ENCODE data around the gene UQCRH. TPM values are rescaled to one million over a fixed set of nuclear protein-coding genes. Genes with fewer than 3 reads are reported as not detected.

Gene UQCRH
- total and polyA plus RNA-seq, 8 donors = 172 to 370 (median 333) TPM

GRCh38 chr1:46262508-46262907, 41.0 kb upstream of the UQCRH start:
- Histone ChIP-seq H3K27me3 (no peaks in the 10 kb centered on the region), H3K4me3 (no peak overlapping the region), H3K9me3 (no peaks in the 10 kb centered on the region), H3K27ac (no peak overlapping the region), H3K36me3 (peaks cover 0 to 6% of the 10 kb centered on the region in 2 donors), H3K4me1 (no peaks in the 10 kb centered on the region)
- intact Hi-C loops (cut with DNase I) = no loop called here
- TF ChIP-seq CTCF (IDR thresholded peaks at IDR 0.05) = no peak
- ATAC-seq = no peak
- no peak for DNase-seq

DNA sequence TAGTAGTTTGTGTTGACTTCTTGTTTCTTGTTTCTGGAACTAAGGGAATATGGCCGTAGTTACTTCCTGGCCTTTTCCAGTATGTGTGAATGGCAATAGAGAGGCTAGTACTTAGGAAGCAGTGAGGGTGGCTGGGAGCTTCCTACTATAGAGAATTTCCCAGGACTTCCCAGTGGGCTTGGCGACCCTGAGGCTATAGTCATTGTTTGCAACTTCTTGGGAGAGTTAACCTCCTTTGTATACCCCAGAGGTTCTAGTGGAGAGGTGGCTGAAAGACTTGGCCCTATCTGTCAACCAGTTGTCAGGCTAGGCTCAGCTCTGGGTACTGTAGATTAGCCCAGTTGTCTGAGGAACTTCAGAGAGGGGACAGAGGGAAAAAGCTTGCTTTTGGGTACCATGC, 40.4 kb upstream of the UQCRH start:
- no peak for ATAC-seq
- Histone ChIP-seq H3K27ac (no peak overlapping the region), H3K36me3 (peaks cover 0 to 6% of the 10 kb centered on the region in 2 donors), H3K27me3 (no peaks in the 10 kb centered on the region), H3K4me1 (no peaks in the 10 kb centered on the region), H3K4me3 (no peak overlapping the region), H3K9me3 (no peaks in the 10 kb centered on the region)
- intact Hi-C loops (cut with DNase I) = no loop called here
- DNase-seq = no peak
- no peak for TF ChIP-seq CTCF (IDR thresholded peaks at IDR 0.05)

- H3K9me3 ChIP-seq = no peaks in the 10 kb centered on the region
- DNase-seq (no peak), ATAC-seq (no peak)
- H3K4me3 ChIP-seq = no peak overlapping the region
- no peaks in the 10 kb centered on the region for H3K4me1 ChIP-seq
- no peak for TF ChIP-seq CTCF (IDR thresholded peaks at IDR 0.05)
- no peaks in the 10 kb centered on the region for H3K27me3 ChIP-seq
- intact Hi-C loops (cut with DNase I) = no loop called here
- H3K36me3 ChIP-seq = peaks cover 0 to 5% of the 10 kb centered on the region in 2 donors
- H3K27ac ChIP-seq = no peak overlapping the region
Observed at GRCh38 chr1:46268578-46268977, 34.9 kb upstream of the UQCRH start.

DNA sequence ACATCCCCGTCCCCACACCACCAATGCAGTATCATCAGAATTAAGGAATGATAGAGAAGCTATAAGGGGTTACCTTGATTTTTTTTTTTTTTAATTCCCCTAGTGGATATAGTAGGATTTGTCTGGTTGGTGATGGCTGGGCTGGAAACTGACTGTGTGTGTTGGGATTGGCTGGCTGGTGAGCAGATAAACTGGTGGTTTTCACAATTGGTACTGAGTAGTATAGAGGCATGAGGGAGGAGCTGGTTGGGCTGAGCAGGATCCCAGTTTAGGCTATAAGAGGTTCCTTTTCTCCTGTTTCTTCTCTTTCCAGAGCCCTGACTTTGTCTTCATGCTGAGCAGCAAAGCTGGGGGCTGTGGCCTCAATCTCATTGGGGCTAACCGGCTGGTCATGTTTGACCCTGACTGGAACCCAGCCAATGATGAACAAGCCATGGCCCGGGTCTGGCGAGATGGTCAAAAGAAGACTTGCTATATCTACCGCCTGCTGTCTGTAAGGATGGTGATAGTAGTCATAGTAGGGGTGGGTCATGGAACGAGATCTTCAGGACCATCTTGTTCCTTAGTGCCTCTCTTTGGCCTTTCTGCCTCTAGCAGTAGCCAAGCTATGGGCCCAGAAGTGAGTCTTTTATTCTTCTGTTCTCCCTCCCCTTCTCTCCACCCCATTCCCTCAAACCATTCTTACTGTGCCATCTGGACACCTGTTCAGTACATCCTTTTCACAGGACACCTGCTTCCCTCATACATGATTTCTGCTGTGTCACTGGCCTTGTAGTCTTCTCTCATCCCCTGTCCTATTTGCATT, 29.1 kb upstream of the UQCRH start:
- H3K27ac ChIP-seq = no peak overlapping the region
- intact Hi-C loops (cut with DNase I) = no loop called here
- H3K9me3 ChIP-seq = no peaks in the 10 kb centered on the region
- H3K4me1 ChIP-seq = no peaks in the 10 kb centered on the region
- ATAC-seq (no peak), DNase-seq (no peak)
- H3K36me3 ChIP-seq = peaks cover 0 to 26% of the 10 kb centered on the region in 2 donors
- H3K27me3 ChIP-seq = no peaks in the 10 kb centered on the region
- H3K4me3 ChIP-seq = no peak overlapping the region
- no peak for TF ChIP-seq CTCF (IDR thresholded peaks at IDR 0.05)

DNA sequence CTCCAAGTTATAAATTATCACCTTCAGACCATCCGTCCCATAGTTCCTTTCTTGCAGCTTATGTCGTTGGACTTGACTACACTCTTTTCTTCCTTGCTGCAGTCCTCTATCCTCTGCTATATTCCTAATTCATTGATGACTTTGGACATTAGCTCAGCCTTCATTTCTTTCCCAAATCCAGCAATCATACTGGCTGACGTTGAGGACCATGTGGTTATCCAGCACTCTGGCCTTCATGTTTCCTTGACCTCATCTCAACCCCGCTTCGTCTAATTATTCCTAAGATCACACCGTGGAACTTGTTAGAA, 28.5 kb upstream of the UQCRH start:
- Histone ChIP-seq H3K4me1 (no peaks in the 10 kb centered on the region), H3K27ac (no peak overlapping the region), H3K36me3 (peaks cover 0 to 32% of the 10 kb centered on the region in 2 donors), H3K9me3 (no peaks in the 10 kb centered on the region), H3K4me3 (no peak overlapping the region), H3K27me3 (no peaks in the 10 kb centered on the region)
- DNase-seq (no peak), ATAC-seq (no peak)
- no peak for TF ChIP-seq CTCF (IDR thresholded peaks at IDR 0.05)
- intact Hi-C loops (cut with DNase I) = no loop called here
